ENCODE measurements around the gene APBA1. TPM values are rescaled to one million over a fixed set of nuclear protein-coding genes. Genes with fewer than 3 reads are reported as not detected.

Gene APBA1
- total RNA-seq, 2 experiments from 2014 or later, result 0.05 to 0.10 TPM

DNA sequence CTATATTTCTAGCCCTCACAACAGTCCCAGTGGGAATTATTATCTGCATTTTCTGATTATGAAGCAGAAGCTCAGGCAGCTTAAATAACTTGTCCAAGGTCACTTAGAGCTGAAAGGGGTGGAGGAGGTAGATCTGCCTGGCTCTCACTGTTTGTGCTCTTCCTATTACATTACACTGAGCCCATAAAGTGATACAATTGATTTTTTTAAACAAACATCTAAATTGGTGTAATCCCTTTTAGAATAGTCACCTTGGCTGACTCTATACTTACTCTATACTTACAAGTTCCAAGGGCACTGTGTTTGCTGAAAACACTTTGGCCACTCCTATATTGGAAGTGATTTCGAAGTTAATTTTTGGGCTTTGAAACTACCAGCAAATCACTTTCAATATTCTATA lies 144.7 kb downstream of the APBA1 start:
- Mint-ChIP-seq H3K4me1 (ENCODE audit: low read depth) (no peaks in the 10 kb centered on the region), H3K4me3 (no peak overlapping the region), H3K27ac (no peak overlapping the region), H3K9me3 (peaks cover 12% of the 10 kb centered on the region), H3K27me3 (ENCODE audit: low read depth) (peaks cover 4% of the 10 kb centered on the region), H3K36me3 (ENCODE audit: low read depth) (no peaks in the 10 kb centered on the region)
- CTCF ChIA-PET, result no interaction called here
- DNase-seq, result no peak
- intact Hi-C loops (cut with micrococcal nuclease), result no loop called here

DNA sequence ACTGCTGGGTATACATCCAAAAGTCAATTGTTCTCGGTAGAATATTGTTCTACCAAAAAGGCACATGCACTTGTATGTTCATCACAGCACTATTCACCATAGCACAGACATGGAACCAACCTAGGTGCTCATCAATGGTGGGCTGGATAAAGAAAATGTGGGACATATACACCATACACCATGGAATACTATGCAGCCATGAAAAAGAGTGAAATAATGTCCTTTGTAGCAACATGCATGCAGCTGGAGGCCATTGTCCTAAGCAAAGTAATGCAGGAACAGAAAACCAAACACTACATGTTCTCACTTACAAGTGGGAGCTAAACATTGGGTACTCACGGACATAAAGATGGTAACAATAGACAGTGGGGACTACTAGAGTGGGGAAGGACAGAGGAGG lies 145.5 kb downstream of the APBA1 start:
- Mint-ChIP-seq H3K9me3 (peaks cover 12% of the 10 kb centered on the region), H3K36me3 (ENCODE audit: low read depth) (no peaks in the 10 kb centered on the region), H3K4me3 (no peak overlapping the region), H3K4me1 (ENCODE audit: low read depth) (no peaks in the 10 kb centered on the region), H3K27me3 (ENCODE audit: low read depth) (peaks cover 4% of the 10 kb centered on the region), H3K27ac (no peak overlapping the region)
- intact Hi-C loops (cut with micrococcal nuclease), result no loop called here
- CTCF ChIA-PET, result no interaction called here
- no peak for DNase-seq

- no peak for DNase-seq
- no peak overlapping the region for H3K4me3 Mint-ChIP-seq
- H3K27ac Mint-ChIP-seq, result no peak overlapping the region
- CTCF ChIA-PET, result interaction anchor here (0.7 to 1.3 kb wide), 2 partner anchors 97 to 201 kb away, joined by 4 to 5 read pairs; no protein-coding TSS in a partner anchor
- H3K4me1 Mint-ChIP-seq (ENCODE audit: low read depth), result no peaks in the 10 kb centered on the region
- H3K9me3 Mint-ChIP-seq, result peaks cover 17% of the 10 kb centered on the region
- peaks cover 7% of the 10 kb centered on the region for H3K36me3 Mint-ChIP-seq (ENCODE audit: low read depth)
- H3K27me3 Mint-ChIP-seq (ENCODE audit: low read depth), result peaks cover 10% of the 10 kb centered on the region
- intact Hi-C loops (cut with micrococcal nuclease), result no loop called here
Measured at GRCh38 chr9:69519470-69520240, 152.5 kb downstream of the APBA1 start.

DNA sequence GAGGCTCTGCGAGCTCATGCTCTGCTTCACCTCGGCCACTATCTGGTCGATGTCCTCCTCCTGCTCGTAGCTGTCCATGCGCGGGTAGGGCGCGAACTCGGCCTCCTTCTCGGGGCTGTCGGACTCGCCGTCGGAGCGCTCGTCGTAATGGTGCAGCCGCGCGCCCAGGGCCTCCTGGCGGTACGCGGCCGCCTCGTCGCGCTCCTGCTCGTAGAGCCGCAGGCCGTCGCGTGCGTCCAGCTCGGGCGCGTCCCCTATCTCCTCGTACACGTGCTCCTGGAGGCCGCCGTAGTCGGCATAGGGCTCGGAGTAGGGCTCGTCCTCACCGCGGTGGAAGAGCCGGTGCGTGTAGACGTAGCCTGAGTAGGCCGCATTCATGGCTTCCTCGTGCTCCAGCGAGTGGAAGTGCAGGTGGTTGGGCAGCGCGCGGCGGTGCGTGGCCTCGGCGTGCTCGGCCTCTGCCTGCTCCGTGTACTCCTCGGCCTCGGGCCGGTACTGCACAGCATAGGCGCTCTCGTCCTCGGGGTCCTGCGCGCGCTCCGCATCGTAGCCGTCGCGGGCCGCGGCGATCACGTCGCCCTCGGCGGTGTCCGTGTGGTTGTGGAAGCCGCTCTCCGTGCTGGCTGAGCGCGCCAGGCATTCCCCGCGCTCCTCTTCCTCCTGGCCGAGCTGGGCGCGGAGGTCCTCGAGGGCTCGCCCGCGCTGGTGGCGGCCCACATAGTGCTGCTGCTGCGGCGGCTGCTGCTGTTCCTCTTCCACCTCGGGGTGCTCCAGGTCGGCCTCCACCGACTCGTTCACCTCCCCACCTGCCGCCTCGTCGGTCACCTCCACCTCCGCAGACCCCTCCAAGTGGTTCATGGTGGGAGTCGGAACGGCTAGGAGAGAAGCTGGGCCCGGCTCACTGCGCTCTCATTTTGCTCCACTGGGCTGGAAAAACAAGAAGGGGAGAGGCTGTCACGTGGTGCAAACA lies 155.5 kb downstream of the APBA1 start:
- Mint-ChIP-seq H3K4me3 (no peak overlapping the region), H3K27ac (no peak overlapping the region), H3K4me1 (ENCODE audit: low read depth) (no peaks in the 10 kb centered on the region), H3K36me3 (ENCODE audit: low read depth) (peaks cover 7% of the 10 kb centered on the region), H3K27me3 (ENCODE audit: low read depth) (peaks cover 6% of the 10 kb centered on the region), H3K9me3 (peaks cover 13% of the 10 kb centered on the region)
- DNase-seq, result no peak
- CTCF ChIA-PET, result no interaction called here
- intact Hi-C loops (cut with micrococcal nuclease), result no loop called here

GRCh38 chr9:69515810-69516209 lies 156.4 kb downstream of the APBA1 start:
- CTCF ChIA-PET, result no interaction called here
- H3K27ac Mint-ChIP-seq, result no peak overlapping the region
- peaks cover 13% of the 10 kb centered on the region for H3K9me3 Mint-ChIP-seq
- peaks cover 7% of the 10 kb centered on the region for H3K36me3 Mint-ChIP-seq (ENCODE audit: low read depth)
- H3K27me3 Mint-ChIP-seq (ENCODE audit: low read depth), result peaks cover 6% of the 10 kb centered on the region
- H3K4me1 Mint-ChIP-seq (ENCODE audit: low read depth), result no peaks in the 10 kb centered on the region
- intact Hi-C loops (cut with micrococcal nuclease), result no loop called here
- no peak overlapping the region for H3K4me3 Mint-ChIP-seq
- DNase-seq, result no peak

DNA sequence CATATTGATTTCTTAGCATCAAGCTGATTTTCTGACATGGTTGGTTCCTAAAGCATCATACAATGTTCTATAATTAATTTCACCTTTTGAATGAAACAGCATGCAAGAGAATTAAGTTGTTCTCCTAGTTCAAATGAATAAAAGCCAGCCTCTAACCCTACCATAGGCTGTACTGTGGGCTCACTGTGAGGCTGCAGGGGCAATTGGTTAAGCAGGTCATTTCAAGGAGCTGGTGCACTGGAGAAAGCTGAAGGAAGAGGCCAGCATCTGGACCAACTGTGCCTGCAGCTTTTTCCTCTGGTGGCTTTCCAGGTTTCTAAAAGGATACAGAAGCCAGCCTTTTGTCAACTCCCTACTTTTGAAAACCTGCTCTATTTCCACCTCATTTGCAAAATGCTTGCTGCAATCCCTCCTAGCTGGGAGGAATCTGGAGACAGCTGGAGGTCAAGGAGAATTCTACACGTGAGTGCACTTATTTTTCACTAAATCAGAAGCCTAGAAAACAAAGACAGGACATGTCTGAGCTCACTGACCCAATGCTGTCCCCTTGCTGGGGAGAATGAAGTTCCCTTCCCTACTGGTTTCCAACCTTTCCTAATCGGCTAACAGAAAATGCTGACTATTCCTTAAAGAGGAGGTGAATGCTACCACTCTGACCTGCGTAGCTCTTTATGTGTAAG lies 158.9 kb downstream of the APBA1 start:
- H3K27me3 Mint-ChIP-seq (ENCODE audit: low read depth), result no peaks in the 10 kb centered on the region
- no peaks in the 10 kb centered on the region for H3K4me1 Mint-ChIP-seq (ENCODE audit: low read depth)
- no peak for DNase-seq
- intact Hi-C loops (cut with micrococcal nuclease), result no loop called here
- peaks cover 11% of the 10 kb centered on the region for H3K9me3 Mint-ChIP-seq
- H3K36me3 Mint-ChIP-seq (ENCODE audit: low read depth), result peaks cover 6% of the 10 kb centered on the region
- CTCF ChIA-PET, result interaction anchor here (1.0 kb wide), 1 partner anchor 90 kb away, joined by 3 read pairs; no protein-coding TSS in a partner anchor
- peak overlapping the region; percentile 12 for H3K27ac Mint-ChIP-seq
- H3K4me3 Mint-ChIP-seq, result no peak overlapping the region

DNA sequence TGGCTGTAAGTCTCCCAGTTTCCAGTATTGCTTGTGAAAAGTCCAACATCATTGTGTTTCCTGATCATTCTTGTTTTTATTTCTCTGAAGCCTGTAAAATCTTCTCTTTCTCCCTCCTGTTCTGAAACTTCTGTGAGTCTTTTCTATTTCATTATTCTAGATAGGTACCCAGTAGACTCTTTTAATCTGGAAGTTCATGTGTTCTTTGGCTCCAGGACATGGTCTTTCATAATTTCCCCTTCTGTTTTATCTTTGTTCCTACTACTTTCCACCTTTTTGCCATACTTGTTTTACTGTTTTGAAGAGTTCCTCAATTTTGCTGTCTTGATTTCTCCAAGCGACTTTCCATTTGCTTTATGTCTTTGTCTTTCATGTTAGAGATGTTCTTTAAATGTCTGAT lies 168.1 kb downstream of the APBA1 start:
- DNase-seq, result no peak
- intact Hi-C loops (cut with micrococcal nuclease), result no loop called here
- no peak overlapping the region for H3K4me3 Mint-ChIP-seq
- H3K27me3 Mint-ChIP-seq (ENCODE audit: low read depth), result no peaks in the 10 kb centered on the region
- H3K4me1 Mint-ChIP-seq (ENCODE audit: low read depth), result no peaks in the 10 kb centered on the region
- CTCF ChIA-PET, result interaction anchor here (0.7 kb wide), 1 partner anchor 72 kb away, joined by 3 read pairs; no protein-coding TSS in a partner anchor
- H3K36me3 Mint-ChIP-seq (ENCODE audit: low read depth), result no peaks in the 10 kb centered on the region
- H3K27ac Mint-ChIP-seq, result no peak overlapping the region
- H3K9me3 Mint-ChIP-seq, result no peaks in the 10 kb centered on the region

- intact Hi-C loops (cut with micrococcal nuclease), result no loop called here
- H3K4me3 Mint-ChIP-seq, result no peak overlapping the region
- DNase-seq, result no peak
- H3K27ac Mint-ChIP-seq, result no peak overlapping the region
- CTCF ChIA-PET, result no interaction called here
- H3K36me3 Mint-ChIP-seq (ENCODE audit: low read depth), result no peaks in the 10 kb centered on the region
- no peaks in the 10 kb centered on the region for H3K27me3 Mint-ChIP-seq (ENCODE audit: low read depth)
- H3K9me3 Mint-ChIP-seq, result no peaks in the 10 kb centered on the region
- no peaks in the 10 kb centered on the region for H3K4me1 Mint-ChIP-seq (ENCODE audit: low read depth)
Measured at GRCh38 chr9:69502671-69503301, 169.4 kb downstream of the APBA1 start.

- Mint-ChIP-seq H3K9me3 (no peaks in the 10 kb centered on the region), H3K27ac (no peak overlapping the region), H3K4me1 (ENCODE audit: low read depth) (peaks cover 4% of the 10 kb centered on the region), H3K4me3 (no peak overlapping the region), H3K36me3 (ENCODE audit: low read depth) (no peaks in the 10 kb centered on the region), H3K27me3 (ENCODE audit: low read depth) (no peaks in the 10 kb centered on the region)
- CTCF ChIA-PET, result no interaction called here
- intact Hi-C loops (cut with micrococcal nuclease), result no loop called here
- DNase-seq, result no peak
Measured at GRCh38 chr9:69500896-69501295, 171.3 kb downstream of the APBA1 start.

- intact Hi-C loops (cut with micrococcal nuclease), result no loop called here
- CTCF ChIA-PET, result no interaction called here
- no peaks in the 10 kb centered on the region for H3K9me3 Mint-ChIP-seq
Measured at GRCh38 chr9:69499959-69500358, 172.2 kb downstream of the APBA1 start.

DNA sequence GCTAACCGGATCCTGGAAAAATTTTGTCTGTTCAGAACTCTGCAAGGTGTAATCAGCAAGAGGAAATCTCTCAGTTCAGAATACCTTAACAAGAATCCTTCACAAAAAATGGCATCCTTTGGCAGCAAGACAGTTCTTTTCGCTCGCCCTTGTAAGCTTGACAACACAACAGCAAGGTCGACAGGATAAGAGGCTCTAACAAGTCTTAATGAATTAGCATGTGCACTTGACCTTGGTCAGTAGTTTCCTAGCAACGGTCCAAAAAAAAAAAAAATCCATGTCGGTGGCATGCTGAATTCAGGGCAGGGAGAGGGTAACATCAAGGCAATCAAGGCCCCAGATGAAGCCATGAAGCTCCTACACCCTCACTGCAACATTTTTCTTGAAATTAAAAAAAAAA lies 172.8 kb downstream of the APBA1 start:
- H3K27me3 Mint-ChIP-seq (ENCODE audit: low read depth), result no peaks in the 10 kb centered on the region
- CTCF ChIA-PET, result no interaction called here
- intact Hi-C loops (cut with micrococcal nuclease), result no loop called here
- no peak for DNase-seq
- H3K4me1 Mint-ChIP-seq (ENCODE audit: low read depth), result peaks cover 4% of the 10 kb centered on the region
- H3K4me3 Mint-ChIP-seq, result no peak overlapping the region
- no peaks in the 10 kb centered on the region for H3K36me3 Mint-ChIP-seq (ENCODE audit: low read depth)
- no peak overlapping the region for H3K27ac Mint-ChIP-seq
- no peaks in the 10 kb centered on the region for H3K9me3 Mint-ChIP-seq

More at GRCh38 chr9:69499959-69500358, 172.2 kb downstream of the APBA1 start:
- DNase-seq, result no peak
- H3K36me3 Mint-ChIP-seq (ENCODE audit: low read depth), result no peaks in the 10 kb centered on the region
- H3K27me3 Mint-ChIP-seq (ENCODE audit: low read depth), result no peaks in the 10 kb centered on the region
- no peak overlapping the region for H3K27ac Mint-ChIP-seq
- no peak overlapping the region for H3K4me3 Mint-ChIP-seq
- H3K4me1 Mint-ChIP-seq (ENCODE audit: low read depth), result peaks cover 4% of the 10 kb centered on the region

DNA sequence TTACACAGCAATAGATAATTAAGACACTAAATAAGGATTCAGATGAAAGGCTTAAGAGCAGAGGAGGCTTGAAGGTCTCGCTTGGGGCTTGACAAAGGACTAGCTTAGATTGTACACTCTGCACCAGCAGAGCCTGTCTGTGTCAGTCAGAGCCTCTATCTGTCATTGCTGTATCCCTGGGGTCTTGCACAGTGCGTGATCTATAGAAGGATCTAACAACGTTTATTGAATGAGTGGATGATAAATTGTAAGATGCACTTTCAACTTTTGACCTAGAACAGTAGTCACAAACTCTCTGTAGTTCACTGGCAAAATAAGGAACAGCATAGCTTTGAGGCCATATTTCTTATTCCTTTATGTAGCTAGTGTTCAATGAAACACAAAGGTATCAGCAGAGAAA lies 173.7 kb downstream of the APBA1 start:
- Mint-ChIP-seq H3K27ac (no peak overlapping the region), H3K4me1 (ENCODE audit: low read depth) (peaks cover 4% of the 10 kb centered on the region), H3K27me3 (ENCODE audit: low read depth) (no peaks in the 10 kb centered on the region), H3K36me3 (ENCODE audit: low read depth) (no peaks in the 10 kb centered on the region), H3K9me3 (no peaks in the 10 kb centered on the region), H3K4me3 (no peak overlapping the region)
- intact Hi-C loops (cut with micrococcal nuclease), result no loop called here
- no peak for DNase-seq
- CTCF ChIA-PET, result no interaction called here
